Upper lobe of right lung (tissue), 1 donor: Measurements from ENCODE around the gene BHLHE40. TPM values are rescaled to one million over a fixed set of nuclear protein-coding genes. Genes with fewer than 3 reads are reported as not detected.

Source experiments
- ATAC-seq: fragments of 200-7000 bp; cut with Tn5 transposase; one replicate; pipeline ENCODE4 v1.9.1; 2020; ENCODE audit warnings: mild to moderate bottlenecking, moderate library complexity
- DNase-seq: peaks from one replicate; pipeline ENCODE4 v3.0.0-alpha.2; 2020
- H3K27ac ChIP-seq: fragments of 200-600 bp; one replicate; pipeline ENCODE4 v1.8.0; 2022
- H3K27me3 ChIP-seq: fragments of 200-600 bp; one replicate; pipeline ENCODE4 v1.8.0; 2022; ENCODE audit warnings: mild to moderate bottlenecking
- H3K36me3 ChIP-seq: fragments of 200-600 bp; one replicate; pipeline ENCODE4 v1.8.0; 2022
- H3K4me1 ChIP-seq: fragments of 200-600 bp; one replicate; pipeline ENCODE4 v1.8.0; 2022
- H3K4me3 ChIP-seq: fragments of 200-600 bp; one replicate; pipeline ENCODE4 v1.8.0; 2022; ENCODE audit warnings: mild to moderate bottlenecking
- H3K9me3 ChIP-seq: fragments of 200-600 bp; one replicate; pipeline ENCODE4 v1.8.0; 2022
- CTCF ChIP-seq: fragments of 200-600 bp; IDR thresholded peaks from one replicate; pipeline ENCODE4 v1.8.0; 2022; ENCODE audit warnings: antibody characterized with exemption
- intact Hi-C: fragments of 100-400 bp; cut with DNase I; formaldehyde crosslinking; loops from one replicate; pipeline ENCODE4 v1.11.0; 2022
- total RNA-seq: library from RNA; stranded (reverse); fragmentation: NEBNext Ultra II Directional; extraction: Animal tissue kit (Norgen Biotek cat#: 25700); gene quantifications from one replicate; pipeline ENCODE4 v1.2.1, GENCODE V29; 2021
- donor health status: DM: no; HTN: yes; CAD: no; lungs with severe emphysema.

Gene BHLHE40
- total RNA-seq, 1 donor from 2014 or later, result 97.1 TPM

- Histone ChIP-seq H3K4me3 (no peak overlapping the region), H3K27me3 (no peaks in the 10 kb centered on the region), H3K4me1 (no peaks in the 10 kb centered on the region), H3K9me3 (no peaks in the 10 kb centered on the region), H3K36me3 (no peaks in the 10 kb centered on the region), H3K27ac (no peak overlapping the region)
- intact Hi-C loops, result no loop called here
- ATAC-seq, result no peak
- TF ChIP-seq CTCF, result no peak
- no peak for DNase-seq
These were observed 40.8 kb upstream of the BHLHE40 start for GRCh38 chr3:4938281-4938982.

GRCh38 chr3:4939276-4939675, 40.0 kb upstream of the BHLHE40 start:
- Histone ChIP-seq H3K27me3 (no peaks in the 10 kb centered on the region), H3K27ac (no peak overlapping the region), H3K9me3 (no peaks in the 10 kb centered on the region), H3K4me3 (no peak overlapping the region), H3K4me1 (no peaks in the 10 kb centered on the region), H3K36me3 (no peaks in the 10 kb centered on the region)
- intact Hi-C loops, result no loop called here
- DNase-seq, result no peak
- no peak for TF ChIP-seq CTCF
- ATAC-seq, result no peak

- DNase-seq, result no peak
- ATAC-seq, result no peak
- no peaks in the 10 kb centered on the region for H3K27me3 ChIP-seq
- TF ChIP-seq CTCF, result no peak
- no peaks in the 10 kb centered on the region for H3K36me3 ChIP-seq
- no peak overlapping the region for H3K4me3 ChIP-seq
- no peaks in the 10 kb centered on the region for H3K9me3 ChIP-seq
- H3K4me1 ChIP-seq, result no peaks in the 10 kb centered on the region
- intact Hi-C loops, result no loop called here
- H3K27ac ChIP-seq, result no peak overlapping the region
These were observed 38.3 kb upstream of the BHLHE40 start for GRCh38 chr3:4940985-4941384.

GRCh38 chr3:4943549-4943948, 35.7 kb upstream of the BHLHE40 start:
- ATAC-seq, result no peak

GRCh38 chr3:4945324-4945723, 33.9 kb upstream of the BHLHE40 start:
- intact Hi-C loops, result no loop called here
- no peak for TF ChIP-seq CTCF
- Histone ChIP-seq H3K4me3 (no peak overlapping the region), H3K36me3 (no peaks in the 10 kb centered on the region), H3K27ac (no peak overlapping the region), H3K27me3 (no peaks in the 10 kb centered on the region), H3K4me1 (no peaks in the 10 kb centered on the region), H3K9me3 (no peaks in the 10 kb centered on the region)
- DNase-seq (no peak), ATAC-seq (no peak)

More at GRCh38 chr3:4943549-4943948, 35.7 kb upstream of the BHLHE40 start:
- no peaks in the 10 kb centered on the region for H3K9me3 ChIP-seq
- no peaks in the 10 kb centered on the region for H3K36me3 ChIP-seq
- no peak overlapping the region for H3K27ac ChIP-seq
- peak; percentile 24 for TF ChIP-seq CTCF
- intact Hi-C loops, result no loop called here
- H3K4me1 ChIP-seq, result no peaks in the 10 kb centered on the region
- no peak overlapping the region for H3K4me3 ChIP-seq
- DNase-seq, result no peak
- H3K27me3 ChIP-seq, result no peaks in the 10 kb centered on the region

GRCh38 chr3:4947028-4947427, 32.2 kb upstream of the BHLHE40 start:
- no peak for ATAC-seq
- DNase-seq, result no peak
- Histone ChIP-seq H3K27ac (no peak overlapping the region), H3K9me3 (no peaks in the 10 kb centered on the region), H3K36me3 (no peaks in the 10 kb centered on the region), H3K27me3 (no peaks in the 10 kb centered on the region), H3K4me3 (no peak overlapping the region), H3K4me1 (no peaks in the 10 kb centered on the region)
- intact Hi-C loops, result no loop called here
- no peak for TF ChIP-seq CTCF
